Stimulated activated CD8-positive, alpha-beta memory T cell treated with anti-CD3 and anti-CD28 coated beads, Interleukin-15, amount 100 ng/mL, for 1 hour (primary cell): ENCODE results near the gene NR0B2.

Experiments used
- DNase-seq: peaks from one replicate; pipeline ENCODE4 v3.0.0-alpha.2; 2020; ENCODE audit warnings: low read depth

The NR0B2 gene

DNA sequence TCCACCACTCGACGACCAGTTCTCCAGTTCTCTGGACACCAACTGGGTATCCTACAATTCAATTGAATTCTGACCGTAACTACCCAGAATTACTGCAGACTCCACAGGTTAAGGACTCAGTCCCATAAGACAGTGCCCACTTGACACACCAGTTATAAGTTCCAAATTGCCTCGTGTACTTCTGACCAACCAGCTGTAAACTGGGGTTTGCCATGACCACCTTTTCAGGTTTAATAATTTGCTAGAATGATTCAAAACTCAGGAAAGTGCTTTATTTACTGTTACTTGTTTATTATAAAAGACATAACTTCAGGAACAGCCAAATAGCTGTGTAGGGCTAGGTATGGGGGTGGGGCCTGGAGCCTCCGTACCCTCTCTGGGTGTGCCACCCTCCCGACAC lies 23.0 kb upstream of the NR0B2 start:
- DNase-seq: no peak

DNA sequence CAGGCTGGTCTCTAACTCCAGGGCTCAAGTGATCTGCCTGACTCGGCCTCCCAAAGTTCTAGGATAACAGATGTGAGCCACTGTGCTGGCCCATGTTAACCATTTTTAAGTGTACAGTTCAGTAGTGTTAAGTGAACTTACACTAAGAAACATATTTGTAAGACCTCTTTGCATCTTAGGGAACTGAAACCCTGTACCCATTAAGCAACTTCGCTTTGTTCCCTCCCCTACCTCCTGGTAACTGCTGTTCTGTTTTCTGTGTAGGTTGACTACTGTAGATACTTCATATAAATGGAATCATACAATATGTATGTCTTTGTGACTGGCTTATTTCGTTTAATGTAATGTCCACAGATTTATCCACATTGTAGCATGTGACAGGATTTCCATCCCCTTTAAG lies 18.8 kb upstream of the NR0B2 start:
- no peak for DNase-seq

DNA sequence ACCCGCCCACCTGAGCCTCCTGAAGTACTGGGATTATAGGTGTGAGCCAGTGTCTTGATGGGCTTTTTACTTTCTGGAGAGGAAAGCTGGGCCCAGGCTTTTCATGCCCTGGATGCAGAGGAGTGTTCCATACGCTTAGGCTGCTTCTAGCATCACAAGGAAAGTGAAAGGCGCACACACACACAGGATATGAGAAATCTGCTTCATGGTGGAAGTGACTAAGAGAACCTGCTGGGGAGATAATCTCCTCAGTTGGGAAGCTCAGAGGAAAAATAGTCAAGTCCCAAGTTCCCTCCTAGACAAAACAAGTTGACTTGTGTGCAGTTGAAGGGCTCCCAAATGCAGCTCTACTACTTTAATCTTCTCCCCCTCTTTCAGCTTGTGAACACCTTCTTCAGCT lies 9.9 kb upstream of the NR0B2 start:
- no peak for DNase-seq

DNA sequence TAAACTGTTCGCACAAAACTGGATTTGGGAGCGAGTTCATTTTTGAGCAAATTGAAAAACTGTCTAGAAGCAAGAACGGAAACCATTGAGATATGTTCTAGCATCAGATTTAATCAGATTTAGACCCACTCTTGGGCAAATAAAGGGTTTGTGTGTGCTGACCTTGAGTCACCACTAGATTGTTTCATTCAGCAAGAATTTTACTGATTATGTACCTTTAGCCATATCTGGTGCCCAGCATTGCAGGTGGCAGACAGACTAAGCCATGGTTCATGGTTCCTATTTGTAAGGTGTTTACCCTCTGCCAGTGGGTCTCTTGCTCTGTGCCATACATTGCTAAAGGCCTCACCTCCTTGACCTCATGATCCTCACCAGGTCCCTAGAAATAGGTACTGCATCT lies 9.1 kb upstream of the NR0B2 start:
- DNase-seq: no peak

DNA sequence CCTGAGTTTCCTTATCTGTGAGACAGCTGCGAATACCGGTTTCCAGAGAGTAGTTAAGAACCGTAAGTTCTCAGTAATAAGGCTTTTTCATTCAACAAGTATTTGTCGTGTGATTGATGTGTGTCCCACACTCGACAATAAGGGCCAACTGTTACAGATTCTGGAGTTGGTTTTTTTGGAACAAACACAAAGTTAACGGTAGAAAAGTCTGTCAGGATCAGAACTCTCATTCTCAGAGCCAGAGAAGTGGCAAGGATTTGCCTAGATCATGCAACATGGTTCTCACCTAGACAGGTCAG lies 8.6 kb upstream of the NR0B2 start:
- DNase-seq: no peak

DNA sequence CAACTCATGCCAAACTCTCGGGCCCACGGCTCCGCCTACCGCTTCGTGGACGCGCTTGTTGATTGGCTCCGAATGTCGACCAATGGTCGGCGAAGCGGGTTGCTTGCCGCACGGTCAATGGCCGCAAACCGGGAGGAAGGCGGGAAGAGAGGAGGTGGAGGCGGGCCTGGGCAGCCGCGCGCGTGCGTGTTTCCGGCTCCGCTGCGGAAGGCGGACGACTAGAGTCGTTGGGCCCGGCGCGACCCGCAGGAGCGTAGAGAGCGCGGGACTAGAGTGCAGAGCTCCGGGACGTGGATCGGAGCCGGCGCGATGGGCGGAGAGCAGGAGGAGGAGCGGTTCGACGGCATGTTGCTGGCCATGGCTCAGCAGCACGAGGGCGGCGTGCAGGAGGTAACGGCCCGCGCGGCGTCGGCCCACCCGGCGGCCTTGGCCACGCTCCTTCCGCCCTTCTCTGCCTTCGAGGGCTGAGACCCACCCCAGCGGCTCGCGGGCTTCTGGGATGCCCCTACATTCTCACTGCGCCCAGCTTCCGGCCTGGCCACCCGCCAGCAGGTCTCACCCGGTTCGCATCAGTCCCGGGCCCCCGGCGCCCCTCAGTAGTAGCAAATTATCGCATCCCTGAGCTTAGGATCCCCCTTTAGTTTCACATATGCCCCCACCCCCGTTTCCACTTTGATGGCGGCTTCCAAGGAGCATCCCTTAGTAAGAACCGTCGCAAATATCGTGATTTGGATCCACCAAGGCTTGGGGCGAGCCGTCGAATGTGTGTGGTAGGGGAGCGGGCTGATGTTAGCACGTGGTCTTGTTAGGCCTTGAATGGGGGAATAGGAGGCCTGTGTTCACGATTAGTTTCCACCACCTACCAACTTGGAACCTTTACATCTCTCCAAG lies 8.0 kb upstream of the NR0B2 start, which contains the start of gene NUDC:
Gene NUDC (plus strand): TSS at position 204 of the 891 bp plus-strand sequence. CDS start 106 bp downstream, at position 310.
- DNase-seq: peak; percentile 91

DNA sequence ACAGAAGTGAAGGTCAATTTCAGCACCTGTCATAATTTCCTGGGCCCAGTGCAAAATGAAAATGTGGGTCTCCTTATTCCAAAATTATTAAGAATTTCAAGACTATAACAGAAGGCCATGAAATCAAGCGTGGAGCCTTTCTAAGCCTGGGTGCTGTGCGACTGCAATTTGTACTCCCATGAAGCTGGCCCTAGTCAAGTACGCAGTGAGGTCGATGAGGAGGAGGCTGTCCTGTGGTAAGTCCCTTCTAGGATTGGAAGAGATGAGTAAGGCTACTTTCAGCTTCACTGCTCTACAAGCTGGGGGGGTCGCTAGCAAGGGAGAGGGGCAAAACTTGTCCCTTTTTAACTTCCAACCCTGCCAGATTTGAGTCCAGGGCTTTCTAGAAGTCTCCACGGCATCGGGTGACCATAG lies 7.4 kb upstream of the NR0B2 start:
- no peak for DNase-seq

DNA sequence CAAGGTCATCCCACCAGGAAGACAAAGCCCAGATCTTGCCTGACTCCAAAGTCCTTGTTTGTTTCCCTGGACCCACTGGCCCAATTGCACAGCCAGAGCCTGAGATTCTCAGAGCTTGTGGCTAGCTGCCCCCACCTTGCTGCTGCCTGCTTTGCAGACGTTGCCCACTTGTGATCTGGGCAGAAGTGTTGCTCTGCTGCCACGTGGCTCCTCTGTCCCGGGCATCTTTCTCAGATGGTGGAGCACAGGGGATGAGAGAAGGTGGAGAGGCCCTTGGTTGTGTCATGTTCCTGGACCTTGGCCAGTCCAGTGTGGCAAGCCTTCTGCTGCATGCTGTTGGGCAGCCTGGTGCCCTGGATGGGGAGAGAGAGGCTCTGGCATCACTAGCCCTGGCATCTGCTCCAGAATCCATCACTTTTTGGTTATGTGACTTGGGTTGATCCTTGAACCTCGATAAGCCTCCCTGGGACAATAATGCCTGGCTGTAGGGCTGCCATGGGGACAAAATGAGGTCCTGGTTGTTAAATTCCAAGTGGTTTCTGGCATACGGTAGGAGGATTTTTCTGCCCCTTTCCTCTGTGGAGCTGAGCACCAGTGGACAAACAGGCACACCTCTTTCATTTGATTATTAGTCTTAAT lies 1.5 kb upstream of the NR0B2 start:
- no peak for DNase-seq

DNA sequence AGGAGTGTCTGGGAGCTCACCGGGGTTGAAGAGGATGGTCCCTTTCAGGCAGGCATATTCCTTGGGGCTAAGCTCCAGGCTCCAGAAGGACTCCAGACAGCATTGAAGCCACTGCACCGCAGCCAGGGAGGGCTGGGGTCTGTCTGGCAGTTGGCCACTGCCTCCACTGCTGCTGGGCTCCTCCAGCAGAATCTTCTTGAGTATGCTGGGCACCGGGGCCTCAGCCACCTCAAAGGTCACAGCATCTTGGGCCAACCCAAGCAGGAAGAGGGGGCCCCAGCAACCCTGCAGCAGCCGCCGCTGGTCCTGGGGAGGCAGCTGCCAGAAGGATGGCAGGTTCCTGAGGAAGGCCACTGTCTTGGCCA lies 404 bp downstream of the NR0B2 start:
- DNase-seq: no peak

DNA sequence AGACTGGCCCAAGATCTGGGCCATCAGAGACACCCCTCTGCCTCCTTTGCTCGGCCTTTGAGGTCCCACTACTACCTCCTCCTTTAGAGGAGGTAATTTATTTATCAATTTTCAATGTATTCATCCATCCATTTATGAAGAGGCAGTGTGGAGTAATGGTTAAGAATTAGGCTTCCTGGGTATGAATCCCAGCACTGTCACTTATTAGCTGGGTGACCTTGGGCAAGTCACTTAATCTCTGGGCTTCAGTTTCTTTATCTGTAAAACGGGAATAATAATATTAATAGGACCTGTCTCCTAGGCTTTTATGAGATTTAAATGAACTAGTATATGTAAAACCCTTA lies 1.7 kb downstream of the NR0B2 start:
- no peak for DNase-seq

DNA sequence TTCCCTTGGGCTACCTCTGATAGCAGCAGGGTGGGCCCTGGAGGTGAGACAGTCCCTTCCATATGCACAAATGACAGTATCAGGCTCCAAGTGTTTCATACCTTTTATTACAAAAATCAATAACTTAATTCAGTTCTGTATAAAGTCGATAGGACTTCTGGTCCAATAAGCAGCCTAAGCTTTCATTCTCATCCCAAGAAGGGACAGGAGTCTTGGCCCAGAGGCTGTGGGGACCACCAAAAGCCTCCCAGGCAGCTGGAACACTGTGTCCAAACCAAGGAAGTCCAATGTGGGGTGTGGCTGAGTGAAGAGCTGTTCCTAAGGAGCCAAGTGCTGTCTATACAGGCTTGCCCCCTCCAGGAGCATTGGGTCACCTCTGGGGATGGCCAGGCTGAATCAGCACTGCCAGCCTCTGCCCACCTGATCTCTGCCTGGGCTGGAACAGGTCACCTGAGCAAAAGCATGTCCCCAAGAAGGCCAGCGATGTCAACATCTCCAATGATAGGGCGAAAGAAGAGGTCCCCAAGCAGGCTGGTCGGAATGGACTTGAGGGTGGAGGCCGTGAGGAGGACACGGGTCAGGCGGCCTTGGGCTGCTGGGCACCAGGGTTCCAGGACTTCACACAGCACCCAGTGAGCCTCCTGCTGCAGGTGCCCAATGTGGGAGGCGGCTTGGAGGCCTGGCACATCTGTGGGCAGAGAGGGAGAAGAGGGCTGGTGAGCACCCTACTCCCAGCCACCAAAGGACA lies 2.2 kb downstream of the NR0B2 start:
- no peak for DNase-seq

DNA sequence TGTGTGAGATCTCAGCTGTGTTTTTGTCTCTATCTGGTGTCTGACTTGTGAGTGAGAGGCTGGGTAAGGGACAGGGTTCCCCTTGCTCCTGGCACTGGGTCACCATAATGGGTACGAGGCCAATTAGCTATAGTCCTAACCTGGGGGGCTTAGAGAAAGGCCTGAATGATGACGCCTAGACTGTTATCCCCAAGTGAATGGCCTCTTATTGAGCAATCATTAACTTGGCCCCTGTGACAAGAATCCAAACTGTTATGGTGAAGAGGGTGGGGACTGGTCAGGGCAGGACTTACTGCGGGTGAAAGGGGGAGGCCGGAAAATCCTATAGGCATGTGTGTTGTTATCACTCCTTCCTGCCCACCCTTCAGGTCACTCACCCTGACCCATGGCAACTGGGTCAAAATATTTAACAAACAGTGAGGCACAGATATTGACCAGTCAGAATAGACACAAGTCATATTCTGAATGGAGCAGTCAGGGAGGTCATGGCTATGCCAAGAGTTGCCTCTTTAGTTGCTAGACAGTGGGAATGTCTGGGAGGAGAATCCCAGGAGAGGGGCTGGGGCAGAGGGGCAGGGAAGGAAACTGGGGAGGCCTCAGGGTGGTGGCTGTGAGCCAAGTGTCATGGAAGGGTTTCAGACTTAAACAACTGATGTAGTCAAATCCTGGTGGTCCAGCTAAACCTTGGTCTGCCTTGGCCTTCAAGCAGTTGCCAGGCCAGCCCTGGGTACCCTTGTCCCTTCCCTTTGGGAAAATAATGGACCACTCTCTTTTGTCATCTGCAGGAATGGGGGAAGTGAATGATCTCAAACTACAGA lies 3.2 kb downstream of the NR0B2 start:
- DNase-seq: no peak

DNA sequence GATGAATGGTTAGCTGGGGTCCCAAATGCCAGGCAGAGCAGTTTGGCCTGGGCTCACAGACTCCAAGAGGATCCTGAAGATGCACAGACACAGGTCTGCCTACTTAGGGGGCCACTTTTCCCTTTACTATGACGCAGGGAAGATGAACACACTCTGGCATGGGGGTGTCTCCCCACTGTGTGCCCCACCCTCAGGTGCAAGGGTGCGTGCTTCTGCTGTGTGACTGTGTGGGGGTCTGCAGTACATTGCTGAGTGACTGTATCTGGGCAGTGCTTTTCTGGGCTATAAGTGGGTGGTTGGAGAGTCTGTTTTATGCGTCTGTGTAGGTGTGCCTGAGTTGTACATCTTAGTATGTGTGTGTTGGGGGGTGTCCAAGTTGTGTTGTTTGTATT lies 3.8 kb downstream of the NR0B2 start:
- DNase-seq: no peak

DNA sequence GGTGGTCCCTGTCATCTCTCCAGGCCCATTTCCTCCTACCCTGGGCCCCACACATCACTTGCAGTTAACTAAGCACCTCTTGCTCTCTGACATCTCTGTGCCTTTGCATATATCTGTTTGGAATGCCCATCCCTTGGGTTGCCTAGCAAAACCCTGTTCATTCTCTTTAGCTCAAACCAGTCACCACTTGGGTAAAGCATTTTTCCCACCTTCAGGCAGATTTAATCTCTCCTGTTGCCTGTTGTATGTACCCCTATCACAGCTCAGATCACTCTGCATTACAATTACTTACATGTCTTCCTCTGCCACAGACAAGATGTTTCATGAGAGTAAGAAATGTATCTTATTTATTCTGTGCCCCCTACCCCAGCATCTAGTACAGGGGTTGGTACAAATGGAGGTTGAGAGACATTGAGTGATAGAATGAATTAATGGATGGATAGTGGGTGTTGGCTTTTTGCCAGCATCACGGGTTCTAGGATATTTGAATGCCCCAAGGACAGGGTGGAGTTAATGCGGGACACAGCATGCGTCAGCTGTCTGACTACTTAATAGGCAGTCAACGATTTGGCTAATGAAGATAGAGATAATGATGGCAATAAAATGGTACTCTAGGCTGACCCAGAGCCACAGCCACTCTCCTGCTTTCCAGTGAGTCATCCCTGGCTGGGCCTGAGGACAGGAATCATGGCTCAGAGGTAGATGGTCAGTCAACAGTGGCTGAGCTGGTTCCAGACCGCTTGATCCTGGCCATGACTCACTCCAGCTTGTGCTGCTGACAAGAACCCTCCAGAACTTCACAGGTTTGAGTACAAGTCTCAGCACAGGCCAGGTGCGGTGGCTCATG lies 6.5 kb downstream of the NR0B2 start:
- no peak for DNase-seq

DNA sequence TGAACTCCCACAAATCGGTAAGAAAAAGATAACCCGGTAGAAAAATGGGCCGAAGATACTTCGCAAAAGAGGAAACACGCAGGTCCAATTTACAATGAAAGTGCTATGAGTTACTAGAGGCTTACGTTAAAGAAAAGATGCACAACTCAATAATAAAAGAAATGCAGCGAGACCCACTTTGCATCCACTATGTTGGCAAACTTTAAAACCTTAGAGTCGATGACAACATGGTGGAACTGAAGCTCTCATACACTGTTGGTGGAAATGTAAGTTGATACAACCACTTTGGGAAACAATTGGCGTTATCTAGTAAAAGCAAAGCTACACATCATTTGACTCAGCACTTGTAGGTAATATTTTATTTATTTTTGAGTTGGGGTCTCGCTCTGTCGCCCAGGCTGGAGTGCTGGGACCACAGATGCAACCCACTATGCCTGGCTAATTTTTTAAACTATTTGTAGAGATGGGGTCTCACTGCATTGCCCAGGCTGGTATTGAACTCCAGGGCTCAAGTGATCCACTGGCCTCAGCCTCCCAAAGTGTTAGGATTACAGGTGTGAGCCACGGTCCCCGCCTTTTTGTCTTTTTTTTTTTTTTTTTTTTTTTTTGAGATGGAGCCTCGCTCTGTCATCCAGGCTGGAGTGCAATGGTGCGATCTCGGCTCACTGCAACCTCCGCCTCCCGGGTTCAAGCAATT lies 12.8 kb downstream of the NR0B2 start:
- DNase-seq: no peak

DNA sequence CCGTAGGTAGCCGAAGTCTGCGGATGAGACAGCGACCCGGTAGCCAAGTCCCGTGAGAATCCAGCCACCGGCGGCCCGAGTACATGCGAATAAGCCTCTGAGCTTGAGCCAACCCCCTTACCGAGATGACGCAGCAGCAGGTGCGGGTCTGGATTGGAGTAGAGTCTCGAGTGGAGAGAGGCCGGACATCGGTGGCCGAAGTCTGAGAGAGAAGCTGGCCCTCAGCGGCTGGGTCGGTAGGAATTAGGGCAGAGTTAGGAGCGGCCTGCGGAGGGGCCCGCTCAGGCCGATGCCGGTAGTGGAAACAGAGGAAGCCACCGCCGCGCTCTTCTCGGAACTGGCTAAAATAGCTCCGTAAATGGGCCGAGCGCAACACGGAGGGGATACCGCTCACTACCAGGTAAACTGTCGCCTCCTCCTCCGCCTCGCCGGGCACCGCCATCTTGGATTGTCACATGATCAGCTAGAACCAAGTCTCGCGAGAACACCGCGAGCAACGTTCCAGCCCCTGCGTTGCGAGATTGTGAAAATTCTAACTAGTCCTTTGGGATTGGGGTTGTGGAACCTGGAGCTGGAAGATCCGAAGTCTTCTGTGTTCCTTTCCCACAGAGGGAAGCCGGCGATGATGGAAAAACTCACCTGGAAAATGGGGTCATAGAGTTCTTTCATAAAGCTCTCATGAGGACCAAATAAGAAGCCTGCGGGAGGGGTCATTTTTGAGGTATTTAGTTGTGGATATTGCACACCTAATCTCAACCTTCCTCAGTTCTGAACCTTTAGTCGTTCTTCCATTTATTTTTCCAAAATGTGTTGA lies 13.6 kb downstream of the NR0B2 start, which contains the start of gene GPATCH3:
Gene GPATCH3 (minus strand): TSS at position 467 of the 814 bp plus-strand sequence. CDS start 25 bp downstream, at position 442.
- DNase-seq: peak; percentile 79

DNA sequence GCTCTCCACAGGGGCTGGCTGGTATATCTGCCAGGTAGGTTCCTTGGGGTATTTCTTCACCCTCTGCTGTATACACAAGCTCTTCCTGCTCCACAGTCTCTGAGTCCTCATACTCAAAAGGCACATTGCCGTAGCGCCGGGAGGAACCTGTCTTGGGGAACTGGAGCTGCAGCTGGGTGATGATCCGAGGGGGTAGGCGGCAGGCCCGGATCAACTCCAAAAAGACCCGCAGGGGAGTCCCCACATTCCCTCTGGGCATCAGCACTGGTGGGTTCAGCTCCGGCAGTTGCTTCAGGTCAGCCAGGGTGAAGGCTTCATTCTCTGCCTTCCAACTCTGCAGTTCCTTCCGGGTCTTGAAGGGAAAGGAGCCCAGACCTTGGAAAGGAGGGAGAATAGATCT lies 16.4 kb downstream of the NR0B2 start:
- DNase-seq: no peak

DNA sequence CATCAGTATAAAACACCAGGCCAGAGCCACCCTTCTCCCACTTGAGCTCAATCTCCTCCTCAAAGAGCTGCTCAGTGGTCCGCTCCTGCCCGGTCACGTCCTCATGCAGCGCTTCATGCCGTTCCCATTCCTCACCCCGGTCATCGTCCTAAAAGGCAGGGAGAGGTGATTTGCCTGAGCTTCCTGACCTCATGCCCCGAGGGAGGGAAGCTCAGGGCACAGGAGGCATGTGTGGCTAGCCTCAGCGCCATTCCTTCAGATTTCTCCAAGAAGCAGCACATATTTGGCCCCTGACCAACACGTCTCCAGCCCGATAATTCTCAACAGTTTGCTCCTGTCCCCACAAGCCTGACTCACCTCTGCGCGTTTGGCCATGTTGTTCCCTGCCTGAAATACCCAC lies 19.5 kb downstream of the NR0B2 start:
- DNase-seq: no peak

DNA sequence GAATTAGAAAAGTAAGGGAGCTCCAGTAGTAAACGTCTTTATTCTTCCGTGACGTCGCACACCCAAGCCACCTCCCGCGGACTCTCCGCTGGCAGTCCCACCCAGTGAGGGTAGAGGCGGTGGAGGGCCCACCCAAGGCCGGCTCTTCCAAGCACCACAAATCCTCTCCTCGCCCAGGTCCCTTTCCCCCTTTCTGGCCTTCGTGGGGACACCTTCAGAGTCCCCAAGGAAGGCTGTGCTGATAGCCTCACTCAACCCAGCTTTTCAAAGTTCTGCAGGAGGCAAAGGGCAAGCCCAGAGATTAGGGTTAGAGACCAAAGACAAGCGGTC lies 23.3 kb downstream of the NR0B2 start:
- no peak for DNase-seq
